Activated effector memory CD4-positive, alpha-beta T cell treated with Interleukin-2 at 50 U/mL for 16 hours (primary cell): Measurements from ENCODE around the gene RRP7A.
"Not testable (repeated sequence)": the region's sequence is repeated elsewhere in the genome, so short reads cannot be mapped to it uniquely, and the experiment has no call there.

Experiments
- DNase-seq: peaks from one replicate; pipeline ENCODE4 v3.0.0-alpha.2; 2020

Gene RRP7A

GRCh38 chr22:42535082-42535731, 15.6 kb upstream of the RRP7A start:
- DNase-seq, result not testable (repeated sequence)

GRCh38 chr22:42533638-42533977, 14.0 kb upstream of the RRP7A start:
- DNase-seq, result no peak

- not testable (repeated sequence) for DNase-seq
Measured at GRCh38 chr22:42531401-42532084, 11.9 kb upstream of the RRP7A start.

- DNase-seq, result not testable (repeated sequence)
Measured at GRCh38 chr22:42529435-42529834, 9.8 kb upstream of the RRP7A start.

- DNase-seq, result no peak
Measured at GRCh38 chr22:42528591-42529307, 9.2 kb upstream of the RRP7A start.

- DNase-seq, result no peak
Measured at GRCh38 chr22:42522546-42522945, 3.0 kb upstream of the RRP7A start.

- DNase-seq, result no peak
Measured at GRCh38 chr22:42521228-42521546, 1.6 kb upstream of the RRP7A start.

- not testable (repeated sequence) for DNase-seq
Measured at GRCh38 chr22:42518638-42519524, 715 bp downstream of the RRP7A start.

- not testable (repeated sequence) for DNase-seq
Measured at GRCh38 chr22:42517103-42517502, 2.5 kb downstream of the RRP7A start.

- DNase-seq, result no peak
Measured at GRCh38 chr22:42515896-42516295, 3.7 kb downstream of the RRP7A start.

GRCh38 chr22:42515304-42515703, 4.3 kb downstream of the RRP7A start:
- not testable (repeated sequence) for DNase-seq

GRCh38 chr22:42514331-42514730, 5.3 kb downstream of the RRP7A start:
- not testable (repeated sequence) for DNase-seq

- DNase-seq, result not testable (repeated sequence)
Measured at GRCh38 chr22:42512273-42512990, 7.2 kb downstream of the RRP7A start.

GRCh38 chr22:42511401-42511891, 8.2 kb downstream of the RRP7A start:
- no peak for DNase-seq

- DNase-seq, result no peak
Measured at GRCh38 chr22:42509548-42509947, 10.0 kb downstream of the RRP7A start.

- not testable (repeated sequence) for DNase-seq
Measured at GRCh38 chr22:42508975-42509364, 10.6 kb downstream of the RRP7A start.

- not testable (repeated sequence) for DNase-seq
Measured at GRCh38 chr22:42508327-42508974, 11.1 kb downstream of the RRP7A start.

- DNase-seq, result no peak
Measured at GRCh38 chr22:42500836-42501179, 18.8 kb downstream of the RRP7A start.

GRCh38 chr22:42500161-42500835, 19.3 kb downstream of the RRP7A start:
- peak; percentile 82 for DNase-seq

- not testable (repeated sequence) for DNase-seq
Measured at GRCh38 chr22:42499773-42500160, 19.8 kb downstream of the RRP7A start.

GRCh38 chr22:42495533-42496141, 24.0 kb downstream of the RRP7A start:
- DNase-seq, result not testable (repeated sequence)
